ENCODE measurements around the gene GABARAPL1.

DNA sequence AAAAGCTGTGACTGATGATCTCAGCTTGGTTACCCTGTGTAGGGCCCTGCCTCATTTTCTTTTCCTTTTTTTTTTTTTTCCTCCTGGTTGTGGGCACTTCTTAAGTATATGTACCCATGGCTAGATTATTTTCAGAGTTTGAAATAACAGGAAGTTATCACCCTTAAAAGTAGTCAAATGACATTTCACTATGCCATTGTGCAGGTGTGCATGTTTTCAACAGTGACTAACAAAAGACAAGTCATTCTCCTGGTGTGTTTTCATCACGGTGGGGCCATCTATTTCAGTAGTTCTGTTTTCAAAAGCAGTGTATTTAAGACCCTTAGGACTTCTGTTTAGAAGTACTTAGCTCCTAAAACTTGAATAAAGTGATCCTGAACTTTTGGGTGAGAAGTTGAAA, 15.0 kb downstream of the GABARAPL1 start:
- no peak for TF ChIP-seq PAX5 (IDR thresholded peaks at IDR 0.05; ENCODE audit: insufficient read depth, low read length, severe bottlenecking)
- TF ChIP-seq SPI1 (IDR thresholded peaks at IDR 0.05; ENCODE audit: low read depth, low read length), result no peak
- no peak for TF ChIP-seq POLR2A (IDR thresholded peaks at IDR 0.05; ENCODE audit: low read depth, low read length)
- no peak for TF ChIP-seq POLR2AphosphoS5 (IDR thresholded peaks at IDR 0.05; ENCODE audit: low read depth, low read length)
- no peak for TF ChIP-seq TAF1 (IDR thresholded peaks at IDR 0.05; ENCODE audit: low read depth, low read length)
- TF ChIP-seq POU2F2 (IDR thresholded peaks at IDR 0.05; ENCODE audit: low read depth, low read length), result no peak
